ENCODE data around the gene GARNL3. TPM values are rescaled to one million over a fixed set of nuclear protein-coding genes. Genes with fewer than 3 reads are reported as not detected.

The GARNL3 gene
- total and polyA plus RNA-seq, 12 donors, result 12.2 to 43.2 (median 28.6) TPM

- no peak for DNase-seq
- no peaks in the 10 kb centered on the region for H3K36me3 ChIP-seq (replicated peaks in 1 of 2)
- TF ChIP-seq POLR2A (IDR thresholded peaks at IDR 0.05) (no peak), CTCF (IDR thresholded peaks at IDR 0.05) (no peak)
- H3K4me1 ChIP-seq (replicated peaks in 1 of 2), result no peaks in the 10 kb centered on the region
- no peak overlapping the region for H3K27ac ChIP-seq
- WGBS, 4 donors, result 88 to 96% (median 93%) methylated on average over 4 of the region's 4 CpGs
- H3K27me3 ChIP-seq, result no peaks in the 10 kb centered on the region
- no peaks in the 10 kb centered on the region for H3K9me3 ChIP-seq (replicated peaks in 1 of 3)
- H3K4me3 ChIP-seq, result no peak overlapping the region
- intact Hi-C loops (cut with DNase I), result no loop called here
These were observed 11.9 kb upstream of the GARNL3 start for GRCh38 chr9:127252410-127253318.

- Histone ChIP-seq H3K9me3 (replicated peaks in 1 of 3) (no peaks in the 10 kb centered on the region), H3K4me3 (no peak overlapping the region), H3K27me3 (no peaks in the 10 kb centered on the region), H3K4me1 (replicated peaks in 1 of 2) (no peaks in the 10 kb centered on the region), H3K27ac (no peak overlapping the region), H3K36me3 (replicated peaks in 1 of 2) (no peaks in the 10 kb centered on the region)
- intact Hi-C loops (cut with DNase I), result no loop called here
- 94 to 99% (median 97%) methylated on average over 2 of the region's 2 CpGs for WGBS, 4 donors
- TF ChIP-seq POLR2A (IDR thresholded peaks at IDR 0.05) (no peak), CTCF (IDR thresholded peaks at IDR 0.05) (no peak)
- no peak for DNase-seq
These were observed 11.1 kb upstream of the GARNL3 start for GRCh38 chr9:127253446-127253845.

- TF ChIP-seq CTCF (IDR thresholded peaks at IDR 0.05), result no peak
- no peak for TF ChIP-seq POLR2A (IDR thresholded peaks at IDR 0.05)
- intact Hi-C loops (cut with DNase I), result no loop called here
- H3K4me1 ChIP-seq (replicated peaks in 1 of 2), result no peaks in the 10 kb centered on the region
- H3K4me3 ChIP-seq, result no peak overlapping the region
- no peaks in the 10 kb centered on the region for H3K9me3 ChIP-seq (replicated peaks in 1 of 3)
- no peak for DNase-seq
- no peaks in the 10 kb centered on the region for H3K36me3 ChIP-seq (replicated peaks in 1 of 2)
- no peak overlapping the region for H3K27ac ChIP-seq
- no peaks in the 10 kb centered on the region for H3K27me3 ChIP-seq
These were observed 8.9 kb upstream of the GARNL3 start for GRCh38 chr9:127255692-127256091.

- no peaks in the 10 kb centered on the region for H3K4me1 ChIP-seq (replicated peaks in 1 of 2)
- DNase-seq, result no peak
- H3K4me3 ChIP-seq, result no peak overlapping the region
- TF ChIP-seq CTCF (IDR thresholded peaks at IDR 0.05) (no peak), POLR2A (IDR thresholded peaks at IDR 0.05) (no peak)
- H3K27me3 ChIP-seq, result no peaks in the 10 kb centered on the region
- no peak overlapping the region for H3K27ac ChIP-seq
- H3K9me3 ChIP-seq (replicated peaks in 1 of 3), result no peaks in the 10 kb centered on the region
- 92 to 94% (median 93%) methylated on average over 5 of the region's 5 CpGs for WGBS, 4 donors
- no peaks in the 10 kb centered on the region for H3K36me3 ChIP-seq (replicated peaks in 1 of 2)
- intact Hi-C loops (cut with DNase I), result no loop called here
These were observed 8.2 kb upstream of the GARNL3 start for GRCh38 chr9:127256324-127256723.
